Chondrocyte (in vitro differentiated cells): ENCODE data around the gene TAS2R41. TPM values are rescaled to one million over a fixed set of nuclear protein-coding genes. Genes with fewer than 3 reads are reported as not detected.

Experiments used
- DNase-seq: peaks from one replicate; pipeline ENCODE4 v3.0.0; 2021; ENCODE audit warnings: mixed read lengths, low spot score
- H3K27ac Mint-ChIP-seq: one replicate; pipeline ENCODE4 v1.8.0; 2021; ENCODE audit warnings: mild to moderate bottlenecking, moderate library complexity, mixed read lengths; ENCODE audit not compliant: unreplicated experiment
- H3K27me3 Mint-ChIP-seq: 2 replicates; pipeline ENCODE4 v1.8.0; 2021; ENCODE audit warnings: low read depth, mixed read lengths
- H3K36me3 Mint-ChIP-seq: 2 replicates; pipeline ENCODE4 v1.8.0; 2021; ENCODE audit warnings: low read depth, mixed read lengths
- H3K4me1 Mint-ChIP-seq: 2 replicates; pipeline ENCODE4 v1.8.0; 2021; ENCODE audit warnings: low read depth, mild to moderate bottlenecking, mixed read lengths
- H3K4me3 Mint-ChIP-seq: one replicate; pipeline ENCODE4 v1.8.0; 2021; ENCODE audit warnings: mild to moderate bottlenecking, moderate library complexity, mixed read lengths; ENCODE audit not compliant: unreplicated experiment
- H3K9me3 Mint-ChIP-seq: 2 replicates; pipeline ENCODE4 v1.8.0; 2021; ENCODE audit warnings: low read depth, mixed read lengths
- CTCF ChIP-seq: fragments of 200-600 bp; sonication (generic); IDR thresholded peaks from 2 replicates; pipeline ENCODE4 v1.5.0; 2021; ENCODE audit warnings: antibody characterized with exemption, mild to moderate bottlenecking, moderate library complexity
- long read RNA-seq: library from polyadenylated mRNA; stranded (forward); transcript quantifications from one replicate; pipeline ENCODE4 v2.0.0, GENCODE V29; 2021
- total RNA-seq: library from RNA; stranded (reverse); gene quantifications from 3 replicates; pipeline ENCODE4 v1.2.1, GENCODE V29; 2021

TAS2R41 gene, protein sequence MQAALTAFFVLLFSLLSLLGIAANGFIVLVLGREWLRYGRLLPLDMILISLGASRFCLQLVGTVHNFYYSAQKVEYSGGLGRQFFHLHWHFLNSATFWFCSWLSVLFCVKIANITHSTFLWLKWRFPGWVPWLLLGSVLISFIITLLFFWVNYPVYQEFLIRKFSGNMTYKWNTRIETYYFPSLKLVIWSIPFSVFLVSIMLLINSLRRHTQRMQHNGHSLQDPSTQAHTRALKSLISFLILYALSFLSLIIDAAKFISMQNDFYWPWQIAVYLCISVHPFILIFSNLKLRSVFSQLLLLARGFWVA
- total RNA-seq: not detected in 3 replicates
- long read RNA-seq: 0 reads

GRCh38 chr7:143477501-143478150 lies at the start of gene TAS2R41:
Gene TAS2R41 (plus strand): TSS chr7:143477873. CDS start chr7:143477873, 0 bp downstream.
- no peak for DNase-seq
- Mint-ChIP-seq H3K4me1 (no peaks in the 10 kb centered on the region), H3K27me3 (peaks cover 12% of the 10 kb centered on the region), H3K36me3 (no peaks in the 10 kb centered on the region), H3K9me3 (peaks cover 16% of the 10 kb centered on the region), H3K4me3 (no peak within 1 kb of the TSS), H3K27ac (no peak within 1 kb of the TSS)
- TF ChIP-seq CTCF: no peak

DNA sequence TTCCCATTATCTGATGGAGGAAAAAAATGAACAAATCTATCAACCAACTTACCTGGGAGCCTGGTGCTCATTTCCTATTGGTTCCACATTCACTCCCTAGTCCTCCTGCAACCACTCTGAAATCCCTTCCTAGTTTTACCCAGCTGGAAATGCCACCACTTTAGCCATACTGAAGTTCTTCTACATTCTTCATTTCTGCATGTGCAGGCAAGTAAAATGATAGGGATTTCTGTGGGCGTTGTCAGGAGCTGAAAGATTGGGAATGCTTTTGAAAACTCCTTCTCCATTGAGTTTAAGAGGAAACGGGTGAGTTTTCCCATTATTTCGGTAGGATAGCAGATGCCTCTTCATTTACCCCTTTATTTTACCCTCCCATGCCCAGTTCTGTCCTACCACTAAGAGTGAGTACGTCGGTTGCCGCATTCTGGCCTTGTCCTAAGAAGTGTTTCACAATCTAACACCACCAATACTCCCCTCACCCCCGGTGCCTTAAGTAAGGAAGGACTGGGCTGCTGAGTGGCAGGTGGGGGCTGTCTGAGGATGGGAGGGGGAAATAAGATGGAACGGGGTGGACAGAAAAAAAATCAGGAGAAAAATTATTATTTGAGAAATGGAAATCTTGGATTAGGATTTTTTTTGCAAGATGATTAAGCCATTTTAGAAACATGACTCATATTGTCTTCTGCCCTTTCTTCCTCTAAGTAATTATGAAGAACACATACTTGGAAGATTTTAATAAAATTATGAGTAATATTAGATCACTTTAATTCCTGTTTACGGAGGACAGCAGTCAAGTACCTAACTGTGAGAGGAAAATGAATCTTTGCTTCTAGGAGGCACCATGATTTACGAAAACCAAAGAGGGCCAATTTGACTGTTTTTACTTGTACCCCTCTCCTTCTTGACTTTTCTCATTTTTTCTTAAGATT lies 47.6 kb upstream of the TAS2R41 start:
- no peak overlapping the region for H3K4me3 Mint-ChIP-seq
- no peak for DNase-seq
- H3K27me3 Mint-ChIP-seq: no peaks in the 10 kb centered on the region
- H3K9me3 Mint-ChIP-seq: no peaks in the 10 kb centered on the region
- no peaks in the 10 kb centered on the region for H3K4me1 Mint-ChIP-seq
- H3K36me3 Mint-ChIP-seq: no peaks in the 10 kb centered on the region
- no peak for TF ChIP-seq CTCF
- no peak overlapping the region for H3K27ac Mint-ChIP-seq

GRCh38 chr7:143431109-143431508 lies 46.6 kb upstream of the TAS2R41 start:
- TF ChIP-seq CTCF: no peak
- H3K27me3 Mint-ChIP-seq: peaks cover 1% of the 10 kb centered on the region
- no peaks in the 10 kb centered on the region for H3K4me1 Mint-ChIP-seq
- no peak overlapping the region for H3K4me3 Mint-ChIP-seq
- no peak for DNase-seq
- no peaks in the 10 kb centered on the region for H3K9me3 Mint-ChIP-seq
- H3K36me3 Mint-ChIP-seq: peaks cover 2% of the 10 kb centered on the region
- H3K27ac Mint-ChIP-seq: no peak overlapping the region

DNA sequence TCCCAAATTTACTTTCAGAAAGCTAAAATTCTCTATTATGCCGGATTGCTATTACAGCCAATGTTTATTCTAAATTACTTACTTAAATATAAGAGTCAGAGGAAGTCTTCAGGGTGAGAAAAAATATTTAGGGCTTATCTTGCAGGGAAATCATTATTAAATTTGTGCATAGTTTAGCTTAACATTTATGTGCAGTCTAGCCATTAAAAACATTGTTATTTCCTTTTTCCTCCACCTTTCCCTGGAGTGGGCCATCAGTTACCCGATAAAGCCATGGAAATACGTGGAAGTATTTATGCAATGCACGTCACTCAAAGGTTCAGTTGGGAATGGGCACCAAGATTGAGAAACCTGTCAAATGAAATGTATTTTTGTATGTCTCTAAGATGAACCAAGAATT lies 43.9 kb upstream of the TAS2R41 start:
- TF ChIP-seq CTCF: no peak
- H3K36me3 Mint-ChIP-seq: peaks cover 2% of the 10 kb centered on the region
- no peak overlapping the region for H3K4me3 Mint-ChIP-seq
- H3K9me3 Mint-ChIP-seq: no peaks in the 10 kb centered on the region
- H3K27me3 Mint-ChIP-seq: peaks cover 17% of the 10 kb centered on the region
- DNase-seq: no peak
- no peaks in the 10 kb centered on the region for H3K4me1 Mint-ChIP-seq
- no peak overlapping the region for H3K27ac Mint-ChIP-seq

GRCh38 chr7:143434660-143435059 lies 43.0 kb upstream of the TAS2R41 start:
- Mint-ChIP-seq H3K27ac (no peak overlapping the region), H3K4me3 (no peak overlapping the region), H3K9me3 (no peaks in the 10 kb centered on the region), H3K4me1 (no peaks in the 10 kb centered on the region), H3K27me3 (peaks cover 18% of the 10 kb centered on the region), H3K36me3 (peaks cover 2% of the 10 kb centered on the region)
- no peak for DNase-seq
- TF ChIP-seq CTCF: no peak
